ENCODE results near the gene LRP8.

LRP8 gene

GRCh38 chr1:53256511-53257453, 71.1 kb downstream of the LRP8 start:
- DNase-seq, result no peak

DNA sequence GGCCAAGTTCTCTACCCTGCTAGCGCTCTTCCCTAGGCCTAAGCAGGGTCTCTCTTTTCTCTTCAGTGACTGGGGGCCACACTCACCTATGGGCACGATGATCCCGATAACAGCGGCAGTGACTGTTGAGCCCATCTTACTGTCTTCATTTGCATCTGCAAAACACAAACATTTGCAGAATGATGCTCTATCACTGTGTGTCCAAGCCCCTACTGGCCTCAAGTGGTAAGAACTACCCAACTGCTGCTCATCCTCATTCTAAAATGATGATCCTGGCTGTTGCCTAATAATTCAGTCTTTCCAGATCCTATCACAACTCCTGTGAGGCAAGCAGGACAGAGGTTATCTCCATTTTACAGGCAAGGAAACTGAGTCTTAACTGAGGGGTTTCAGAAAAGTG, 72.8 kb downstream of the LRP8 start:
- no peak for DNase-seq

DNA sequence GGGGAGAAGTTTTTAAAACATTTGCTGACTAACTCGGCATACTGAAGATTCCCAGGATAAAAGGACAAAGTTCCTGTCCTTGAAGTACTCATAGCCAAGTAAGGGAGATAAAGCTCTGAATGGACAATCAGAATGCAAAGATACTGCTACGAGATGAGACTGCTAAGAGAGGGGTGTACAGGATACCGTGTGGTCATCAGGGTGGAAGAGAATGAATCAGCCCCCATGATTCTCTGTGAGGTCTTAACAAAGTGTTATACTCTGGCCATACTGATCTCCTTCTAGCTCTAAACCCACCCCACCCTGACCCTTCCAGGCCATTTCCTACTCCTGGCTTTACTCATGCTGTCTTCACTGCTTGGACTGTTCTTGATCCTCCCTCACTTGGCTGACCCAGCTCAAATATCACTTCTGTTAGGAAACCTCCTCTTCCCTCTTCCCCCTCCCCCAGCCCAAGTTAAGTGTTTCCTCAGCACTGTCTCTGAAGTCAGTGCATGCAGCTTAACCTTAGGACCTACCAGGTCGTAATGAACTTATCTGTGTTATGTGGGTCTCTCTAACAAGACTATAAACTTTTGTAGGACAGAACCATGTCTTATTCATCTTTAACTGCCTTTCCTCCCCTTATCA, 73.7 kb downstream of the LRP8 start:
- no peak for DNase-seq

- DNase-seq, result no peak
Measured at GRCh38 chr1:53250325-53250724, 77.5 kb downstream of the LRP8 start.

- no peak for DNase-seq
Measured at GRCh38 chr1:53249706-53250105, 78.2 kb downstream of the LRP8 start.

- no peak for DNase-seq
Measured at GRCh38 chr1:53246261-53247134, 81.4 kb downstream of the LRP8 start.

GRCh38 chr1:53244141-53244540, 83.7 kb downstream of the LRP8 start:
- DNase-seq, result no peak

DNA sequence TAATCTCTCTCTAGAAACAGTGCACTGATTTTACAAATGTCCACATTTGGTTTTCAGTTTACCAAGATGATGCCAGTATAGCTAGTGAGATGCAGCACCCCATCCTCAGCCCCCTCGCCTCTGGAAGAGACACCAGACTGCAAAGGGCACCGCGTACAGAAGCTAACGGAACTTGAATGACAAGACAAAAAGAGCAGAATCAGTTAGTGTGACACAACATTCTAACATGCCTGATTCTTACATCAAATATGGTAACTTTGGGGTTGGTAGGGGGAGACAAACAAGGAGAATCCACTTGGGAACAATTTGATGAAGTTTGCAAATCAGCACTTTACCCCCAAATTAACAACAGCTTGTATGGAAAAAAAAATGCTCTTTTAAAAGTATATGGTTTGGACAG, 85.5 kb downstream of the LRP8 start:
- no peak for DNase-seq

DNA sequence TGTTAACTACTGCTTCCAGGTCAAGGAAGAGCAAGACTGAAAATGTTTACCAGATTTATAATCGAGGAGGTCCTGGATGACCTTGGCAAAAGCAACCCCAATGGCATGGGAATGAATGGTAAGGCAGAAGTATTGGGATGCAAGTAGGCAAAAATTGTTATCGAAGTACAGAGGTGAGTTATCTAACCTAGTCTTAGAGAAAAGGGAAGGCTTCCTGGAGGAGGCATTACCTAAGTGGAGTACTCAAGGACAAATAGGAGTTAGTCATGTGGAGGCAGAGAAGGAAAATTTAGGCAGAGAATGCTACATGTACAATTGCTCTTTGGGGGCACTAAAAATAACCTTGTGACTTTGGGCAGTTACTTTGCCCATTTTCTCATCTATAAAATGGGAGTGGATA, 86.0 kb downstream of the LRP8 start:
- no peak for DNase-seq

GRCh38 chr1:53238197-53239155, 89.4 kb downstream of the LRP8 start, which contains the start of gene MAGOH:
MAGOH (minus strand) TSS chr1:53238518; CDS start chr1:53238448, 70 bp downstream.
- peak; percentile 97 for DNase-seq

- DNase-seq, result no peak
Measured at GRCh38 chr1:53237638-53238037, 90.2 kb downstream of the LRP8 start.

- no peak for DNase-seq
Measured at GRCh38 chr1:53220962-53221286, 106.9 kb downstream of the LRP8 start.

DNA sequence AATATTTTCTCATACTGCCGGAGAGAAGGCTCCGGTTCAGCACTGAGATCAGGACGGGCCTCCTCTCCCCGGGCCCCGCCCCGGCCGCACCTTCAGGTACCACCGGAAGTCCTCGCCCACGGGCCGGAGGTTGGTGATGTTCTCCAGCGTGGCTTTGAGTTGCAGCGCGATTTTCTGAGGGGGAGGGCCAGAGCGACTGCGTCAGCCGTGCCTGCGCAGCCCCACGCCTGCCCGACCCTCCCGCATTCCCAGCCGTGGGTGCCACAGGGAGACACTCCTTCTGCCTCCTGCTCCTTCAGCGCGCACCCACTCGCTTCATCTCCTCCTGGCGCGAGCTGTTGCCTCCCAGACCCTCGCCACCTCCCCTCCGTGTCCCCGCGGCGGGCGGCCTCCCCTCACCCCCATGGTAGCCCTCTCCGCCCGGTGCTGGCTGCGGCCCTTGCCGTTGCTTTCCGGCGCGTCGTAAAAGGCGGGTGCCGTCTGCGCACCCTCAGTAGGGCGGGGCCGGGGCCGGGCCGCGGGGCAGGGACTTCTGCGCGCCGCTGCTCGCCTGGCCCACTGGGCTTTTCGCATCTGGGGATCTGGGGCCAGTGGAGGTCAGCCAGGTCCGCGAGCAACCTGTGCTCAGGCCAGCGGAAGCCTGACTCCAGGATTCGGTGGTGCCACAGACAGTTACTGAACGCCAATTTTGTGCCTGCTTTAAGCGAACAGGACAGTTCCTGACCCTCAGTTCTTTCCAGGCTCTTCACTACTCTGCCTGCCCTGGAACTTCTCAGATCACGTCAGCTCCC, 107.5 kb downstream of the LRP8 start, which contains the start of gene CZIB:
Gene CZIB (minus strand): TSS at position 464 of the 791 bp plus-strand sequence. CDS start 59 bp downstream, at position 405.
- peak; percentile 97 for DNase-seq

DNA sequence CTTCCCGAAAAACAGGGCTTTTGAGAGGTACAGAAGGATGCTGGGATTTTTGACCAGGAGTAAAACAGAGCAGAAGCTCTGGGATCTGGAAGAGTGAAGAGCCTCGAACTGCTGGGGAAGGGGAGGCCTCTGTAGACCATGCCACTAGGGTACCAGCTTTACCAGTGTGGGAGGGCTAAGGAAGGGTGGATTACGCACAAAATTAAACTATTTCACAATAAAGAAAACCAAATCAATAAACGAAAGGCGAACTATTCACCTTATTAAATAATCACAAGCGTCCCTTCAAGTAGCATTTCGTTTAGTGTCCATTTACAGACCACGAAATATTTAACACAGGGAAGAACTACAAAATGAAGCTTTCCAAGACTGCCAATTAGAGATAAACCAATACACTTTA, 108.2 kb downstream of the LRP8 start:
- no peak for DNase-seq

GRCh38 chr1:53218201-53218600, 109.7 kb downstream of the LRP8 start:
- no peak for DNase-seq

DNA sequence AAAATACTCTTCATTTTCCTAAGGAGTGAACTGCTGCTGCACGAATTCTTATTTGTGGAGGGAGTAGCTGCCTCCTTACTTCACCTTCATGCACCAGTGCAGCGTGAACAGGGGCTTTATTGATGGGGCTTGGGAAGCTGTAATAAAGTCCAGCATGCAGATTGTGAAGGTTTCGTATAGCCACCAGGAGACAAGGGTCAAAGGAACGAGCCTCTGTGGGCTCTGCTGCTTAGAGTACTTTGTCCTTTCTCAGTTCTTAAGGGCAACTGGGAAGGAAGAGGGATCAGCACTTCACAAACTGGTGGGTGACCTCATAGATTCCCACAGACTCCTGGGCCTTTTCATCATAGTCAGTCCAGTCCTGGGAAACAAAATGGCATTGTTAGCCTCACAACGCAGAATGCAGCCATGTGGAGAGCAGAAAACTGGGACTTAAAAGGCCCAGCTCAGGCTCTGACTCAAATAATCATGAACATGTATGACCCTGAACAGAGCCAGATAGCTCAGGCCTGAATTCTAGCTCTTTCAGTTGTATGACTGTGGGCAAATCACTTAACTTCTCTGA, 113.4 kb downstream of the LRP8 start:
- DNase-seq, result no peak

- DNase-seq, result no peak
Measured at GRCh38 chr1:53210954-53211353, 116.9 kb downstream of the LRP8 start.

GRCh38 chr1:53210352-53210751, 117.5 kb downstream of the LRP8 start:
- no peak for DNase-seq

DNA sequence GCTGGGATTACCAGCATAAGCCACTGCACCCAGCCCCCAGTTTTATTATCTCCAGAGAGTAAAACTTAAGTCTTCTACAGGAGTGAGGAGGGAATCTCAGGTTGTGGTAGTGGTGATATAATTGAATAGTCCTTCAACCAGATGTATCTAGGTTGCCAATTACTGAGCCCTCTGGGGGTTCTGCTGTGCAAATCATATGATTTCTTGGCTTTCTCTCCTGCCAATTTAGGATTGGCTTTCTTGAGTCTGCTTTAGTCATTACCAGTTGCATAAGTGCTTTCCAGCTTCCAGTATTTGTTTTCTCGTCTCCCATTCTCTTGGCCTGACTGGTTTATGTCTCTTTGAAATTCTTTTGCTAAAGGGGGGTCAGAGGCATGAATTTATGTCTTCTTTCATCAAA, 120.1 kb downstream of the LRP8 start:
- DNase-seq, result no peak

DNA sequence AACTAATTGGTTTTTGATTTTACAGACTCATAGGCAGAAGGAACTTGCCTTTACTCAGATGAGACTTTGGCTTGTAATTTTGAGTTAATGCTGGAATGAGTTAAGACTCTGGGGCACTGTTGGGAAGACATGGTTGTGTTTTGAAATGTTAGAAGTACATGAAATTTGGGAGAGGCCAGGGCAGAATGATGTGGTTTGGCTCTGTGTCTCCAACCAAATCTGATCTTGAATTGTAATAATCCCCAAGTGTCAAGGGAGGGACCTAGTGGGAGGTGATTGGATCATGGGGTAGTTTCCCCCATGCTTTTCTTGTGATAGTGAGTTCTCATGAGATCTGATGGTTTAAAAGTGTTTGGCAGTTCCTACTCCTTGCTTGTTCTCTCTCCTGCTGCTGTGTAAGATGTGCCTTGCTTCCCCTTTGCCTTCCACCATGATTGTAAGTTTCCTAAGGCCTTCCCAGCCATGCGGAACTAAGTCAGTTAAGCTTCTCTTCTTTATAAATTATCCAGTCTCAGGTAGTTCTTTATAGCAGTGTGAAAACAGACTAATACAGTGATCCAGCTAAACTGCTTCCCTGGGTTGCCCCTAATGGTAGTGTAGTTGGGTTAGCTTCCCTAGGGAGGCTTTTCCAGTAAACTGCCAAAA, 121.0 kb downstream of the LRP8 start:
- no peak for DNase-seq

Measured in activated CD4-positive, alpha-beta T cell treated with anti-CD3 and anti-CD28 coated beads, Interleukin-10, Interleukin-2, amounts not matched to agents 100 ng/mL and 50 ng/mL, durations not matched to agents 16 hours and 8 hours (primary cell).